ENCODE measurements around the gene FAM83G.
A peak's percentile ranks its signal among the peaks of the same experiment; 100 is the strongest.
"Not testable (repeated sequence)": the region's sequence is repeated elsewhere in the genome, so short reads cannot be mapped to it uniquely, and the experiment has no call there.

The FAM83G gene

GRCh38 chr17:18965530-18966236, 38.9 kb downstream of the FAM83G start:
- peak in 1 of 2 experiments; percentile 1 for DNase-seq

GRCh38 chr17:18964550-18964949, 40.0 kb downstream of the FAM83G start:
- DNase-seq: no peak

- DNase-seq: no peak
These were observed 40.6 kb downstream of the FAM83G start for GRCh38 chr17:18964018-18964351.

GRCh38 chr17:18963126-18964017, 41.2 kb downstream of the FAM83G start:
- DNase-seq: no peak

GRCh38 chr17:18962494-18962815, 42.1 kb downstream of the FAM83G start:
- no peak for DNase-seq

- no peak for DNase-seq
These were observed 42.7 kb downstream of the FAM83G start for GRCh38 chr17:18961634-18962493.

- peak; percentile 23 to 28 for DNase-seq
These were observed 43.6 kb downstream of the FAM83G start for GRCh38 chr17:18960803-18961511.

GRCh38 chr17:18960241-18960665, 44.3 kb downstream of the FAM83G start:
- DNase-seq: no peak

GRCh38 chr17:18959845-18960240, 44.7 kb downstream of the FAM83G start:
- no peak for DNase-seq

- no peak for DNase-seq
These were observed 45.3 kb downstream of the FAM83G start for GRCh38 chr17:18959071-18959844.

- DNase-seq: no peak
These were observed 46.0 kb downstream of the FAM83G start for GRCh38 chr17:18958611-18959010.

GRCh38 chr17:18957831-18958230, 46.7 kb downstream of the FAM83G start:
- DNase-seq: no peak

GRCh38 chr17:18956581-18956980, 48.0 kb downstream of the FAM83G start:
- DNase-seq: no peak

GRCh38 chr17:18956021-18956420, 48.5 kb downstream of the FAM83G start:
- DNase-seq: not testable (repeated sequence)

- DNase-seq: no peak
These were observed 49.6 kb downstream of the FAM83G start for GRCh38 chr17:18955009-18955408.

- no peak for DNase-seq
These were observed 50.2 kb downstream of the FAM83G start for GRCh38 chr17:18954321-18954720.

- DNase-seq: no peak
These were observed 51.3 kb downstream of the FAM83G start for GRCh38 chr17:18953231-18953728.

- no peak for DNase-seq
These were observed 52.4 kb downstream of the FAM83G start, which contains the start of gene SLC5A10 for GRCh38 chr17:18951941-18952842. TSS of gene SLC5A10 (plus strand) at chr17:18952165. CDS start at chr17:18952206, 41 bp downstream.

- DNase-seq: no peak
These were observed 53.3 kb downstream of the FAM83G start for GRCh38 chr17:18950944-18951905.
